Stimulated activated CD8-positive, alpha-beta memory T cell treated with anti-CD3 and anti-CD28 coated beads, Interleukin-12 subunit alpha, Interleukin-12 subunit beta, amount 100 ng/mL, for 1 hour (primary cell): ENCODE measurements around the gene FSIP1.

Source experiments
- DNase-seq: peaks from one replicate; pipeline ENCODE4 v3.0.0-alpha.2; 2020; ENCODE audit warnings: low read depth

The FSIP1 gene

DNA sequence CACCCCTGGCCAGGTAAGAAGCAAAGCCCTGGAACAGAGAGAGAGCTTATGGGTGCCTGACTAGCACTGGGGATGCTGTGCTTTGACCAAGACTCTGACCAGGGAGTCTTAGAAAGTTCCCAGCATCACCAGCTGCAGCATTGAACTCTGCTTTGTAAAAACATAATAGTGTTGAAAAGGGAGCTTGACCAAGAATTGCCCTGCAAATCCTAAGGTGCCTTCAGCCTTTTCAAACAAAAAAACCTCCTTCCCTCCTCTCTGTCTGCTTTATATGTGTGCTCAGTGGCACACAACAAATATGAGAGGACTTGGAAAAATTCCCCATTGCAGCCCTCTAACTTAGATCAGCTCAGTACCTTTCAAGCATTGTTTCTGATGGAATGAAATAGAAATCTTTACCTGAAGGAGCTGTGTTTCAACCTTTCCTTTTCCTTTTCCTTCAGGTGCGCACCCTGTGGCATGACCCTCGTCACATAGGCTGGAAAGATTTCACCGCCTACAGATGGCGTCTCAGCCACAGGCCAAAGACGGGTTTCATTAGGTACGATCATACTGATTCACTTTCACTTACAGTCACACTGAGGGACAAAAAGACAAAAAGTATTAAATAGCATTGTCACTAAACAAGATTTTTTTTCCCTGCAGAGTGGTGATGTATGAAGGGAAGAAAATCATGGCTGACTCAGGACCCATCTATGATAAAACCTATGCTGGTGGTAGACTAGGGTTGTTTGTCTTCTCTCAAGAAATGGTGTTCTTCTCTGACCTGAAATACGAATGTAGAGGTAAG lies 188.8 kb downstream of the FSIP1 start:
- no peak for DNase-seq

- DNase-seq = no peak
These were observed 189.5 kb downstream of the FSIP1 start for GRCh38 chr15:39593071-39593655.

- DNase-seq = no peak
These were observed 190.1 kb downstream of the FSIP1 start for GRCh38 chr15:39592500-39592899.

GRCh38 chr15:39591896-39592315 lies 190.7 kb downstream of the FSIP1 start:
- DNase-seq = no peak

DNA sequence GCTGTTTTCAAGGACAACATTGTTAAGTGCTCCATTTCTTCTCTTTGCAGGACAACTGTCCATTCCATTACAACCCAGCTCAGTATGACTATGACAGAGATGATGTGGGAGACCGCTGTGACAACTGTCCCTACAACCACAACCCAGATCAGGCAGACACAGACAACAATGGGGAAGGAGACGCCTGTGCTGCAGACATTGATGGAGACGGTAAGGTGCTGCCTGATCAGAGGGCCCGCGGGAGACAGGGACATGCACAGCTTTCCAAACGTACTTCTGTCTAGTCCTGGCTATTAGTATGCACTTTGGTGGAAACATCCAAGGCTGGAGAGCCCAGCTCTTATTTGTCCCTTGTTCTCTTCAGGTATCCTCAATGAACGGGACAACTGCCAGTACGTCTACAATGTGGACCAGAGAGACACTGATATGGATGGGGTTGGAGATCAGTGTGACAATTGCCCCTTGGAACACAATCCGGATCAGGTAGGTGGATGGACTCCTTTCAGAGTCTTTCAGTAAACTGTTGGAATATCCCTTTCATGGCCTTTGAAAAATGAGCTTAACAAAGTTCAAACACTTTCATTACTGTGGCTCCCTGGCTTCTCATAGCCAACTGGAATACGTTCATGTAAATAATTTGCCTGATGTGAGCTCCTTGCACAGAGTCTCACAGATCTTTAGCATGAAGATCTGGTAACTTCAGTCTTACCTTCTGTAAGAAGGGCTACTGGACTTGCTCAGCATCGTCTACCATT lies 191.3 kb downstream of the FSIP1 start:
- no peak for DNase-seq

DNA sequence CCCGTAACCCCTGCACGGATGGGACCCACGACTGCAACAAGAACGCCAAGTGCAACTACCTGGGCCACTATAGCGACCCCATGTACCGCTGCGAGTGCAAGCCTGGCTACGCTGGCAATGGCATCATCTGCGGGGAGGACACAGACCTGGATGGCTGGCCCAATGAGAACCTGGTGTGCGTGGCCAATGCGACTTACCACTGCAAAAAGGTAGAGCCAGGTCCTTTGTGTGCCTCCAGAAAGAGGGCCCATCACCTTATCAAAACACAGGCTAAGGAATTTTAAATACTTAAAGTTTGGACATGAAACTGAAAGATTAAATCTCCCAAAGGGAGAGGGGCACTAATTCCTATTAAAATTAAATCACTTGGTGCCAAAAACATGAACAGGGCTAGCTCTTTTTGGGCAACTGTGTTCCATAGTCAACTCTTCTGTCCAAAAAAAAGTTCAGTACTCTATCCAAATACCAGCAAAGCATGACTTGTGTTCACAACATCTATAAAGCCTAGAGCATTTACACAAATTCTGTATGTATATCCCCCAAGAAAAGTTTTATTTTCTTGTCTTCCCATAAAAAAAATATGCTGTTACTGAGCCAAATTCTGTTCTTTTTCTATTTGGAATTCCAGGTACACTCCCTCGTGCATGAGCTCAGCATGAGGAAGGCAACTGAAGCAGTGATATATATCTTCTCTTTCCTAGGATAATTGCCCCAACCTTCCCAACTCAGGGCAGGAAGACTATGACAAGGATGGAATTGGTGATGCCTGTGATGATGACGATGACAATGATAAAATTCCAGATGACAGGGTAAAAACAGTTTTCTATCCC lies 192.6 kb downstream of the FSIP1 start:
- DNase-seq = no peak

GRCh38 chr15:39589193-39589814 lies 193.3 kb downstream of the FSIP1 start:
- DNase-seq = no peak

DNA sequence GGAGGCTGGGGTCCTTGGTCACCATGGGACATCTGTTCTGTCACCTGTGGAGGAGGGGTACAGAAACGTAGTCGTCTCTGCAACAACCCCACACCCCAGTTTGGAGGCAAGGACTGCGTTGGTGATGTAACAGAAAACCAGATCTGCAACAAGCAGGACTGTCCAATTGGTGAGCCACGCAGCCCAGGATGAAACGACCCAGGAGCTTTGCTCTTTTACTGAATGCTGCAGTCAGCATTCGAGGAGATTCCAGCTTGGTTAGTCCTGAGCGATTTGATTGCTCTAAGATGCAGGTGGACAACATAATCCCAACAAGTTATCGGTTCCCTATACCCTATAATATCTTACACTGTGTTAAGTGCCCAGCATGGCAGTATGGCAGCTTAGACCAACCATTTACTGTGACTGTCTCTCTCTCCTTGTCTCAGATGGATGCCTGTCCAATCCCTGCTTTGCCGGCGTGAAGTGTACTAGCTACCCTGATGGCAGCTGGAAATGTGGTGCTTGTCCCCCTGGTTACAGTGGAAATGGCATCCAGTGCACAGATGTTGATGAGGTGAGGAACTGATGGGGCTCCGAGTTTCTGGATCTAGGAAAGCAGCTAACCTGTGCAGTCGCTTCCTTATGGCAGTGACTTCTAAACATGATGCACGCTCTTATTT lies 194.0 kb downstream of the FSIP1 start:
- DNase-seq = no peak

GRCh38 chr15:39587731-39588530 lies 194.7 kb downstream of the FSIP1 start:
- no peak for DNase-seq

DNA sequence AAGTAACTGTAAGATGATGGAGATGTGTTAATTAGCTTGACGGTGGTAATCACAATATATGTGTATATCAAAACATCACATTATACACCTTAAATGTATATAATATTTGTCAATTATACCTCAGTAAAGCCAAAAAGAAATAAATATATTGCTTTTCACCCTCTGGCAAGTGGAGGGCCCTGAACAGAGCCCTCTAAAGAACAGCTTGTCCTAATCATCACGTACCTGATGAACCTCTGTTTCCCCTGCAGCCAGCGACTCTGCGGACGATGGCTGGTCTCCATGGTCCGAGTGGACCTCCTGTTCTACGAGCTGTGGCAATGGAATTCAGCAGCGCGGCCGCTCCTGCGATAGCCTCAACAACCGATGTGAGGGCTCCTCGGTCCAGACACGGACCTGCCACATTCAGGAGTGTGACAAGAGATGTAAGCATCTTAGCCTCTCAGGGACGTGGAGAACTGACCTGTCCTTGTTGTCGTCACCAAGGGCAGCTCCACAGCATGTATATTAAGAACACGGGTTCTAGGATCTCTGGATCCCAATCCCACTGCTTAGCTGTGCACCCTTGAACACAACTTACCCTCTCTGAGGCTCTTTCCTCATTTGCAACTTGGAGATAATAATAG lies 195.4 kb downstream of the FSIP1 start:
- no peak for DNase-seq

GRCh38 chr15:39586387-39587095 lies 196.1 kb downstream of the FSIP1 start:
- DNase-seq = no peak

DNA sequence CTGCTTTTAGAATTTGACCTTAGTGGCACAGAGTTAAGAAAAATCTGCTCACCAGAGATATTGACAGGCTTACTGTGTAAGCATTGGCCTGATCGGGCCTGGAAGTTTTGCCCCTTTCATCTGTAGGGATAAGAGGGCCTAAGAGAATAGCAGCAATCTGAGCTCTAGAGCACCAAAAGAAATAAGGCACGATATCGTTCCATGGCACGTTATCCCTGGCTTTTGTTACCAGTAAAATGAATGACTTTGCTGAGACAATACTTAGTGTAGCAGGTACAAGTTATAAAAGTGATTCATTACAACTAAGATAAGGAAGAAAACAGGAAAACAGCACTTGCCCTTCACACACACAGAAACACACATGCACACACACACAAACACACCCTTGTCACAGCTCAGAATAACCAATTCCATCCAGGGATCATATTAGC lies 196.8 kb downstream of the FSIP1 start:
- DNase-seq = no peak

GRCh38 chr15:39585389-39585841 lies 197.2 kb downstream of the FSIP1 start:
- DNase-seq = no peak

GRCh38 chr15:39584662-39585388 lies 197.8 kb downstream of the FSIP1 start:
- DNase-seq = no peak

DNA sequence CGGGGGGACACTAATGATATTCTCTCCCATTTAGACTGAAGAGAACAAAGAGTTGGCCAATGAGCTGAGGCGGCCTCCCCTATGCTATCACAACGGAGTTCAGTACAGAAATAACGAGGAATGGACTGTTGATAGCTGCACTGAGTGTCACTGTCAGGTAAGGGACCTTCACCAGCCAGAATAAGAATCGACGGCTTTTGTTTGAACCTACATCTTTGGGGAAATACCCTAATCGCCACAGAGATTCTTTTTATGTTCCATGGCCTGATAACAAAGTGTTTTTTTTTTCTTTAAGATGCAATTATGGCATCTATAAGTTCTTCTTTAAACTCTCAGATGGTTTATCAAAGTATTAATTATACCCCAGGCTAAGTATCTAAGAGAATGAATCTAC lies 198.4 kb downstream of the FSIP1 start:
- DNase-seq = no peak

DNA sequence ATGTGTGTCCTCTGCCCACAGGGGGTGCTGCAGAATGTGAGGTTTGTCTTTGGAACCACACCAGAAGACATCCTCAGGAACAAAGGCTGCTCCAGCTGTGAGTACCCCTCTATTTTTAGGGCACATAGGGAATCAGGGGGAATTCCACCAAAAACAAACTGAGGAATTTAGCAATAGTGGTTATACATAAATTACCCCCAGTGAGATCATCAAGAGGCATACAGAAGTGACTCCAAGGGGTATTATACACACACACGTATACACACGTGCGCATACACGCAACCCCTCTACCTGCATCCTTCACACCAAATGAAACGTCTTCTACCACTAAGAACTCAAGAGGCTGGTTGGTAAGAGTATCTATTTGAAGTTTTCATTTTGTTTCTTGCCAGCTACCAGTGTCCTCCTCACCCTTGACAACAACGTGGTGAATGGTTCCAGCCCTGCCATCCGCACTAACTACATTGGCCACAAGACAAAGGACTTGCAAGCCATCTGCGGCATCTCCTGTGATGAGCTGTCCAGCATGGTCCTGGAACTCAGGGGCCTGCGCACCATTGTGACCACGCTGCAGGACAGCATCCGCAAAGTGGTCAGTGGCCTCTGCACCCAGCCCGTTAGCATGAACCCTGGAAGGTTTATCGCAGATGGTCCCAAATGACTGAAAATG lies 198.9 kb downstream of the FSIP1 start:
- no peak for DNase-seq

DNA sequence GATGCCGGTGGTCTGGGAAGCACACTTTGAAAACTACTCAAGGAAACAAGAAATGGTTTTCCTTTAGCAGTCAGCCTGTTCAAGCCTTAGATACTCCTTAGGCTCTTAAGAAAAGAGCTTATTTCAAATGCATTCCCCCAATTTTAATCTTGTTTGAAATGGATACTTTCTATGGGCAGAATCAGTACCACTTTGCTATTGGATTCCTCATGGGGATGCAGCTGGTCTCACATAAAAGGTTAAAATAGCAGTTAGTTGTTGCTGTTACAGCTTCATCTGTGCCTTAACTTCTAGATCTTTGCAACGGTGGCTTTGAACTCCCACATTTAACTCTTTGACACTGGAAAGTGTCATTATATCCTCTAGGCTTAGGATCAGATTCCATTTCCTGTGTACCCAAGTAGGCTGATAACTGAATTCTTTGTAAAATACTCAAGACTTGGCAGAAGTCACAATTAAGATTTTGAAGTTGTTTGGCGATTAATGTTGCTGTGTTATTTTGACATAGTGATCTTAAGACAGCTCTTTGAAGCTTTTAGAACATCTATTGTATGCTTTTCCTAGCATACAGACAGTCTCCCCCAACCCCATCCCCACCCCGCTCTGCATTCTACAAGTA lies 199.6 kb downstream of the FSIP1 start:
- DNase-seq = no peak
